T-helper 1 cell treated with Interleukin-12 subunit alpha and Interleukin-12 subunit beta and Interleukin-4 antibody, amounts not matched to agents 30 ng/mL and 1 ng/mL, for 36 hours (primary cell): ENCODE data around the gene FRMD4A. TPM values are rescaled to one million over a fixed set of nuclear protein-coding genes. Genes with fewer than 3 reads are reported as not detected.

Experiments used
- intact Hi-C: fragments of 100-400 bp; cut with micrococcal nuclease; formaldehyde crosslinking; loops from one replicate; pipeline ENCODE4 v1.15.1; 2024
- total RNA-seq: library from RNA; stranded (reverse); gene quantifications from 2 replicates; pipeline ENCODE4 v1.2.3, GENCODE V29; 2022

FRMD4A gene
- total RNA-seq, 1 donor from 2014 or later, result 0.02 TPM

GRCh38 chr10:13712476-13712836, 618.3 kb downstream of the FRMD4A start:
- intact Hi-C loops, result no loop called here

- intact Hi-C loops, result no loop called here
Observed at GRCh38 chr10:13711291-13711690, 619.4 kb downstream of the FRMD4A start.

GRCh38 chr10:13709931-13710650, 620.6 kb downstream of the FRMD4A start:
- intact Hi-C loops, result no loop called here

- intact Hi-C loops, result no loop called here
Observed at GRCh38 chr10:13708256-13708990, 622.3 kb downstream of the FRMD4A start.

- intact Hi-C loops, result no loop called here
Observed at GRCh38 chr10:13707156-13707881, 623.4 kb downstream of the FRMD4A start.

GRCh38 chr10:13706604-13707003, 624.1 kb downstream of the FRMD4A start:
- intact Hi-C loops, result no loop called here

GRCh38 chr10:13706175-13706574, 624.5 kb downstream of the FRMD4A start:
- intact Hi-C loops, result no loop called here

- intact Hi-C loops, result no loop called here
Observed at GRCh38 chr10:13705526-13706174, 625.1 kb downstream of the FRMD4A start.

GRCh38 chr10:13704964-13705363, 625.8 kb downstream of the FRMD4A start:
- intact Hi-C loops, result no loop called here

- intact Hi-C loops, result no loop called here
Observed at GRCh38 chr10:13703997-13704536, 626.7 kb downstream of the FRMD4A start.

- intact Hi-C loops, result no loop called here
Observed at GRCh38 chr10:13703101-13703818, 627.5 kb downstream of the FRMD4A start.

- intact Hi-C loops, result no loop called here
Observed at GRCh38 chr10:13701157-13701919, 629.4 kb downstream of the FRMD4A start.

GRCh38 chr10:13700473-13701144, 630.1 kb downstream of the FRMD4A start:
- intact Hi-C loops, result no loop called here

- intact Hi-C loops, result no loop called here
Observed at GRCh38 chr10:13699216-13699615, 631.5 kb downstream of the FRMD4A start.

- intact Hi-C loops, result no loop called here
Observed at GRCh38 chr10:13698217-13698616, 632.5 kb downstream of the FRMD4A start.

GRCh38 chr10:13696071-13696470, 634.7 kb downstream of the FRMD4A start:
- intact Hi-C loops, result no loop called here

GRCh38 chr10:13695588-13695987, 635.1 kb downstream of the FRMD4A start:
- intact Hi-C loops, result no loop called here

GRCh38 chr10:13693783-13694700, 636.7 kb downstream of the FRMD4A start:
- intact Hi-C loops, result no loop called here
